ENCODE results near the gene ACSS1. TPM values are rescaled to one million over a fixed set of nuclear protein-coding genes. Genes with fewer than 3 reads are reported as not detected.

Gene ACSS1
- total RNA-seq, 1 donor = 1.4 TPM

DNA sequence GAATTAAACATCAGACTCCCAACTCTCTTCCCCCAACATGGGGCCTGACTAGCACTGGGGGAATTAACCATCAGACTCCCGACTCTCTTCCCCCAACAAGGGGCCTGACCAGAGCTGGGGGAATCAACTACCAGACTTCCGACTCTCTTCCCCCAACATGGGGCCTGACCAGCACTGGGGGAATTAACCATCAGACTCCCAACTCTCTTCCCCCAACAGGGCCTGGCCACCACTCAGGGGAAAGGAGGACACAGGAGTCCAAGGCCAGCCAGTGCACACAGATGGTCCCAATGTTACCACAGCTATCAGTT is 95.8 kb downstream of the ACSS1 start:
- H3K79me2 ChIP-seq (ENCODE audit: insufficient read depth, low read length) = no peaks in the 10 kb centered on the region
- peaks cover 22% of the 10 kb centered on the region for H3K36me3 ChIP-seq (ENCODE audit: insufficient read depth, low read length)
- TF ChIP-seq, protein P1, sequence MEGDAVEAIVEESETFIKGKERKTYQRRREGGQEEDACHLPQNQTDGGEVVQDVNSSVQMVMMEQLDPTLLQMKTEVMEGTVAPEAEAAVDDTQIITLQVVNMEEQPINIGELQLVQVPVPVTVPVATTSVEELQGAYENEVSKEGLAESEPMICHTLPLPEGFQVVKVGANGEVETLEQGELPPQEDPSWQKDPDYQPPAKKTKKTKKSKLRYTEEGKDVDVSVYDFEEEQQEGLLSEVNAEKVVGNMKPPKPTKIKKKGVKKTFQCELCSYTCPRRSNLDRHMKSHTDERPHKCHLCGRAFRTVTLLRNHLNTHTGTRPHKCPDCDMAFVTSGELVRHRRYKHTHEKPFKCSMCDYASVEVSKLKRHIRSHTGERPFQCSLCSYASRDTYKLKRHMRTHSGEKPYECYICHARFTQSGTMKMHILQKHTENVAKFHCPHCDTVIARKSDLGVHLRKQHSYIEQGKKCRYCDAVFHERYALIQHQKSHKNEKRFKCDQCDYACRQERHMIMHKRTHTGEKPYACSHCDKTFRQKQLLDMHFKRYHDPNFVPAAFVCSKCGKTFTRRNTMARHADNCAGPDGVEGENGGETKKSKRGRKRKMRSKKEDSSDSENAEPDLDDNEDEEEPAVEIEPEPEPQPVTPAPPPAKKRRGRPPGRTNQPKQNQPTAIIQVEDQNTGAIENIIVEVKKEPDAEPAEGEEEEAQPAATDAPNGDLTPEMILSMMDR (IDR thresholded peaks at IDR 0.05; ENCODE audit: extremely low read depth, low read depth, low read length) = no peak
- H3K4me2 ChIP-seq (ENCODE audit: insufficient read depth, low read length) = no peak overlapping the region
- no peak overlapping the region for H3K27ac ChIP-seq (ENCODE audit: low read depth, low read length)
- no peak overlapping the region for H2AFZ ChIP-seq (ENCODE audit: low read length)
- H4K20me1 ChIP-seq (ENCODE audit: insufficient read depth, low read length) = no peaks in the 10 kb centered on the region
- no peak for DNase-seq (ENCODE audit: insufficient read length, low spot score, missing footprints)
- H3K4me3 ChIP-seq (ENCODE audit: insufficient read depth, low read length) = no peak overlapping the region
- no peaks in the 10 kb centered on the region for H3K27me3 ChIP-seq (ENCODE audit: insufficient read depth, low read length)
- no peaks in the 10 kb centered on the region for H3K9me3 ChIP-seq (ENCODE audit: low read depth, low read length)
- no peaks in the 10 kb centered on the region for H3K4me1 ChIP-seq (ENCODE audit: insufficient read depth, low read length)

DNA sequence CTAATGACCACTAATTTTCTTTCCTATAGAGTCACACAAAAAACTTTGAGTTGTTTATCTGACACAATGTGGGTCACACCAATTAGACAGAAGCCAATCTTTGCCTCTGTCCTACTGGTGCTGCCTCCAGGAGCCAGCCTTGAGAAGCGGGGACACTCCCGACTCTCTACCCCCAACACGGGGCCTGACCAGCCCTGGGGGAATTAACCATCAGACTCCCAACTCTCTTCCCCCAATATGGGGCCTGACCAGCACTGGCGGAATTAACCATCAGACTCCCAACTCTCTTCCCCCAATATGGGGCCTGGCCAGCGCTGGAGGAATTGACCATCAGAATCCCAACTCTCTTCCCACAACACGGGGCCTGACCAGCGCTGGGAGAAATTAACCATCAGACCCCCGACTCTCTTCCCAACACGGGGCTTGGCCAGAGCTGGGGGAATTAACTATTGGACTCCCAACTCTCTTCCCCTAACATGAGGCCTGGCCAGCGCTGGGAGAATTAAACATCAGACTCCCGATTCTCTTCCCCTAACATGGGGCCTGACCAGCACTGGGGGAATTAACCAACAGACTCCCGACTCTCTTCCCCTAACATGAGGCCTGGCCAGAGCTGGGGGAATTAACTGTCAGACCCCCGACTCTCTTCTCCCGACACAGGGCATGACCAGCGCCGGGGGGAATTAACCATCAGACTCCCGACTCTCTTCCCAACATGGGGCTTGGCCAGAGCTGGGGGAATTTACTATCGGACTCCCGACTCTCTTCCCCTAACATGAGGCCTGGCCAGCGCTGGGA is 96.4 kb downstream of the ACSS1 start:
- peaks cover 22% of the 10 kb centered on the region for H3K36me3 ChIP-seq (ENCODE audit: insufficient read depth, low read length)
- no peaks in the 10 kb centered on the region for H3K79me2 ChIP-seq (ENCODE audit: insufficient read depth, low read length)
- H3K27me3 ChIP-seq (ENCODE audit: insufficient read depth, low read length) = no peaks in the 10 kb centered on the region
- H3K9me3 ChIP-seq (ENCODE audit: low read depth, low read length) = no peaks in the 10 kb centered on the region
- no peak for DNase-seq (ENCODE audit: insufficient read length, low spot score, missing footprints)
- no peak overlapping the region for H3K4me2 ChIP-seq (ENCODE audit: insufficient read depth, low read length)
- H3K4me1 ChIP-seq (ENCODE audit: insufficient read depth, low read length) = no peaks in the 10 kb centered on the region
- no peaks in the 10 kb centered on the region for H4K20me1 ChIP-seq (ENCODE audit: insufficient read depth, low read length)
- H2AFZ ChIP-seq (ENCODE audit: low read length) = no peak overlapping the region
- no peak overlapping the region for H3K4me3 ChIP-seq (ENCODE audit: insufficient read depth, low read length)
- H3K27ac ChIP-seq (ENCODE audit: low read depth, low read length) = no peak overlapping the region
- TF ChIP-seq, protein P1 (IDR thresholded peaks at IDR 0.05; ENCODE audit: extremely low read depth, low read depth, low read length) = no peak

DNA sequence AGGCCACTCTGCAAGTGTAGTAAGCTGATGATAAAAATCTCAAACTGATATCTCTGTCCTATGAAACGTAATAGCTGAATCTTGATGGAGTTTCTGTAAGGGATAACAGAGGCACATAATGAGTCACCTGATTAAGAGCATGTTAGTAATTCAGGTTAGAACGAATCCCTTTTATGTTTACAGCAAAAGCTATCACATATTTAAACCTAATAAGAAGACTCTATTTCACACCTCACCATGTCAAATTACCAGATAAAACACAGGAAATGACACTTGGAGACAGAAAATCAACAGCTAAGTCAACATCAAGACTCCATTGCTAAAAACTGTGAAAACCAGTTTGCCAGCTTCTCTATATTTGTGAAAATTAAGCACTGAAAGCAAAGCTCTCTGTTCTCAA is 97.1 kb downstream of the ACSS1 start:
- Histone ChIP-seq H3K9me3 (ENCODE audit: low read depth, low read length) (no peaks in the 10 kb centered on the region), H4K20me1 (ENCODE audit: insufficient read depth, low read length) (no peaks in the 10 kb centered on the region), H3K4me1 (ENCODE audit: insufficient read depth, low read length) (no peaks in the 10 kb centered on the region), H3K27me3 (ENCODE audit: insufficient read depth, low read length) (no peaks in the 10 kb centered on the region), H3K36me3 (ENCODE audit: insufficient read depth, low read length) (peaks cover 22% of the 10 kb centered on the region), H3K27ac (ENCODE audit: low read depth, low read length) (no peak overlapping the region), H2AFZ (ENCODE audit: low read length) (no peak overlapping the region), H3K79me2 (ENCODE audit: insufficient read depth, low read length) (no peaks in the 10 kb centered on the region), H3K4me2 (ENCODE audit: insufficient read depth, low read length) (no peak overlapping the region), H3K4me3 (ENCODE audit: insufficient read depth, low read length) (no peak overlapping the region)
- DNase-seq (ENCODE audit: insufficient read length, low spot score, missing footprints) = no peak
- TF ChIP-seq, protein P1 (IDR thresholded peaks at IDR 0.05; ENCODE audit: extremely low read depth, low read depth, low read length) = no peak

DNA sequence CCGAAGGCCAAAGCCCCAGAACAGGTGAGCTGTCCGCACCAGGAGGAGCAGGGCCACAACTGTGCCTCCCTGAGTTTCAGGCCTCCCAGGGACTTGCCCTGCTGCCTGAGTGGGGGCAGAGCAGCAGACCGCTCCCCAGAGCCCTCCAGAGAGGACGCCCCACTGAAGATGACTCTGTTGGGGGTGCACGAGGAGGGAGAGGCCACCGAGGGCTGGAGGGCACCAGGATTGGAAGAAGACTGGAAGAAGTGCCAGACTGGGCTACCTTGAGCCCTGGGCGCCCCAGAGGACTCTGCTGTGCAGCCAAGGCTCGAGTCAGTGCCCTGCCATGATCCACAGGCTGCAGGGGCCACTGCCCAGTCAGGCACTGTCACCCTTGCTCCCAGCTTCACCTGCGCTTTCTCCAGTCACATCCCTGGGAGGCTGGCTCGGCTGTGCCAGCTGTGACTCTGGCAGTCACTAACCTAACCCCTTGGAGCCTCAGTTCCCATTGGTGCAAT is 97.6 kb downstream of the ACSS1 start:
- no peaks in the 10 kb centered on the region for H4K20me1 ChIP-seq (ENCODE audit: insufficient read depth, low read length)
- no peak overlapping the region for H3K4me2 ChIP-seq (ENCODE audit: insufficient read depth, low read length)
- H3K27me3 ChIP-seq (ENCODE audit: insufficient read depth, low read length) = no peaks in the 10 kb centered on the region
- no peaks in the 10 kb centered on the region for H3K4me1 ChIP-seq (ENCODE audit: insufficient read depth, low read length)
- no peak overlapping the region for H3K4me3 ChIP-seq (ENCODE audit: insufficient read depth, low read length)
- no peaks in the 10 kb centered on the region for H3K79me2 ChIP-seq (ENCODE audit: insufficient read depth, low read length)
- TF ChIP-seq, protein P1 (IDR thresholded peaks at IDR 0.05; ENCODE audit: extremely low read depth, low read depth, low read length) = no peak
- H3K27ac ChIP-seq (ENCODE audit: low read depth, low read length) = no peak overlapping the region
- no peaks in the 10 kb centered on the region for H3K9me3 ChIP-seq (ENCODE audit: low read depth, low read length)
- DNase-seq (ENCODE audit: insufficient read length, low spot score, missing footprints) = no peak
- no peak overlapping the region for H2AFZ ChIP-seq (ENCODE audit: low read length)
- H3K36me3 ChIP-seq (ENCODE audit: insufficient read depth, low read length) = peaks cover 22% of the 10 kb centered on the region
